ENCODE results near the gene HORMAD2.
"Not testable (repeated sequence)": the region's sequence is repeated elsewhere in the genome, so short reads cannot be mapped to it uniquely, and the experiment has no call there.

Gene HORMAD2

DNA sequence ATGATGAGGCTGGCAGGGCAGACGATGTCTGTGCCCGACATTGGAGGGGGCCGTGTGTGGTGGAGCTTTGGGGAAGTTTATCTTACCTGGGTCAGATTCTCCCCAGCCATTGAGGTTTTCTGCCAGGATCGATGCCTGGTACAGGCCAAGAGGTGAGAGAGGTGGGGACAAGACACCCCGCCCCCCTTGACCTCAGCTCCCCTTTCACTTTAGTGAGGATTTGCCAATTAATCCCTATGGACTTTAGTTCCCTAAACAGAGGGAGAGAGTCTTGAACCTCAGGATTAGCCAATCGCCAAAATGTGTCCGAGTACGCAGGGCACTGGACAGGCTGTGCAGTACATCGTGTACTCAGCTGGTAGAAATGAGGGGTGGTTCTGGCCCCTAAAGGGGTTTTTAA, 541 bp downstream of the HORMAD2 start:
- H3K4me3 ChIP-seq (ENCODE audit: low read depth, low read length): no peak overlapping the region
- no peak for DNase-seq (ENCODE audit: low read depth)
- TF ChIP-seq CTCF (IDR thresholded peaks at IDR 0.05; ENCODE audit: insufficient read depth, low read depth, low read length, missing control alignments): no peak

DNA sequence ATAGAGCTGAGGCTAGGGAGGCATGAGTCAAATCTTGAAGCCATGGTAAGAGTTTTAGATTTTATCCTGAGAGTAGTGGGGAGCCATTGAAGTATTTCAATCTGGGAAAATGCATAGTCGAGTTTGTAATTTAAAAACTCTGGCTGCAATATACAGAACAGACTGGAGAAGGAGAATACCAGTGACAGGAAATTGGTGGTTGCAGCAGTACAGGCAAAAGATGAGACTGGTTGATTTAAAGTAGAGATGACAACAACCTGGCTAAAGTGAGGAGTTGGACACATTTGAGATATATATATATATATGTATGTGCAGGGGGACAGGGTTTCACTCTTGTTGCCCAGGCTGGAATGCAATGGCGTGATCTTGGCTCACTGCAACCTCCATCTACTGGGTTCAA, 6.2 kb downstream of the HORMAD2 start:
- no peak for TF ChIP-seq CTCF (IDR thresholded peaks at IDR 0.05; ENCODE audit: insufficient read depth, low read depth, low read length, missing control alignments)
- H3K4me3 ChIP-seq (ENCODE audit: low read depth, low read length): no peak overlapping the region

GRCh38 chr22:30087037-30087436, 6.8 kb downstream of the HORMAD2 start:
- not testable (repeated sequence) for H3K4me3 ChIP-seq (ENCODE audit: low read depth, low read length); DNase-seq (ENCODE audit: low read depth)

More for the DNA sequence above, 6.2 kb downstream of the HORMAD2 start:
- no peak for DNase-seq (ENCODE audit: low read depth)

GRCh38 chr22:30087611-30088010, 7.3 kb downstream of the HORMAD2 start:
- no peak overlapping the region for H3K4me3 ChIP-seq (ENCODE audit: low read depth, low read length)
- no peak for TF ChIP-seq CTCF (IDR thresholded peaks at IDR 0.05; ENCODE audit: insufficient read depth, low read depth, low read length, missing control alignments)
- no peak for DNase-seq (ENCODE audit: low read depth)

DNA sequence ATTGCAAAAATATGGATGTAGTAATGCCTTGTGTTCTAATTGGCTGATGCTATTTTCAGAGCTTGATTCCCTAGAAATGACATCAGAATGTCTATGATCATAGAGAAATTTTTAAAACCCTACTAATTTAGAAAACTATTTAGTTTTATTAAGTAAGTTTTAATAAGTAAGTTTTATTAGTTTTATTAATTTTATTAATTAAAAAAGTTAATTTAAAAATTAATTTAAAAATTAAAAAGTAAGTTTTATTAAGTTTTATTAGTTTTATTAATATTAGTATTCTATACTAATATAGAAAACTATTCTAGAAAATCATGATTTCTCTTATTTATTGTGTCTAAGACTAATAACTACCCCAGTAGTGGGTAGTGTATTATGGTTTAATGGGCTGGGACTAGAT, 8.2 kb downstream of the HORMAD2 start:
- DNase-seq (ENCODE audit: low read depth): no peak
- TF ChIP-seq CTCF (IDR thresholded peaks at IDR 0.05; ENCODE audit: insufficient read depth, low read depth, low read length, missing control alignments): no peak
- H3K4me3 ChIP-seq (ENCODE audit: low read depth, low read length): no peak overlapping the region

DNA sequence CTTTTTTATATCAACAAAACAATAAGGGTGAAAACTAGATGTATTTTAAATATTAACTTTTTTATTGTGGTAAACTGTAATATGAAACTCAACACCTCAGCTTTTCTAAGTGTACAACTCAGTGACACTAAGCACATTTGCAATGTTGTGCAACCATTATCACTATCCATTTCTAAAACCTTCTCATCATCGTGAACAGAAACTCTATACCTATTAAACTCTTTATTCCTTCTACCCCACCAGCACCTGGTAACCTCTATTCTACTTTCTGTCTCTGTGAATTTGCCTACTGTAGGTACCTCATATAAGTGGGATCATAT, 9.4 kb downstream of the HORMAD2 start:
- TF ChIP-seq CTCF (IDR thresholded peaks at IDR 0.05; ENCODE audit: insufficient read depth, low read depth, low read length, missing control alignments): no peak
- no peak for DNase-seq (ENCODE audit: low read depth)
- no peak overlapping the region for H3K4me3 ChIP-seq (ENCODE audit: low read depth, low read length)

- H3K4me3 ChIP-seq (ENCODE audit: low read depth, low read length): no peak overlapping the region
- no peak for TF ChIP-seq CTCF (IDR thresholded peaks at IDR 0.05; ENCODE audit: insufficient read depth, low read depth, low read length, missing control alignments)
- DNase-seq (ENCODE audit: low read depth): no peak
Measured at GRCh38 chr22:30092686-30093085, 12.4 kb downstream of the HORMAD2 start.

DNA sequence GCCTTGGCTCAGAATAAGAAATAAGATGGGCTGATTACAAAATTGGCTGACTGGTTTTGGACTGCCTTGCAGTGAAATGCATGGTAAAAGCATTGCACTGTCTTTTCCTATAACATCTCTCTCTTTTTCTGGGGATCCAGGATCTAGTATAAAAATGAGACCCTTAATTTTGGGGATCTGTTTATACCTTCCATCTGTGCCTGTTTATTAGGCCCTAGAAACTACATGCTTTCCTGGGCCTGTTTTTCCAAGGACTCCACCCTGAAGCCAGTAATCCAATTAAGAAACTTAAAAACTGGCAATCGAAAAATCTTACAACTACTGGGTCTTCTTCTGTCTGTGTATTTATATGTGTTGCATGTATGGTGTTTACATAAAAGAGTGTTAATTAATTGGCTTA, 14.5 kb downstream of the HORMAD2 start:
- no peak for DNase-seq (ENCODE audit: low read depth)
- TF ChIP-seq CTCF (IDR thresholded peaks at IDR 0.05; ENCODE audit: insufficient read depth, low read depth, low read length, missing control alignments): no peak
- no peak overlapping the region for H3K4me3 ChIP-seq (ENCODE audit: low read depth, low read length)
